HL-60 (cell line): ENCODE results near the gene HPCAL1.
"Not testable (repeated sequence)": the region's sequence is repeated elsewhere in the genome, so short reads cannot be mapped to it uniquely, and the experiment has no call there.

Source experiments
- DNase-seq, 2 experiments: peaks; one replicate each; pipeline ENCODE4 v3.0.0-alpha.2; 2010 to 2020; ENCODE audit warnings: low read depth in 1 of 2, low spot score in 1 of 2
- H3K27ac ChIP-seq: fragments of 250-450 bp; sonication (Bioruptor Pico); replicated peaks from 2 replicates; pipeline ENCODE4 v1.5.1; 2020; ENCODE audit warnings: mild to moderate bottlenecking, moderate library complexity
- H3K27me3 ChIP-seq: fragments of 250-450 bp; sonication (Bioruptor Pico); 2 replicates; pipeline ENCODE4 v1.5.1; 2021; ENCODE audit warnings: mild to moderate bottlenecking, moderate library complexity; ENCODE audit not compliant: insufficient read depth, poor library complexity, severe bottlenecking
- H3K4me3 ChIP-seq: replicated peaks from 2 replicates; pipeline ENCODE4 v1.5.1; 2011; ENCODE audit warnings: mild to moderate bottlenecking, control low read depth, low read length; ENCODE audit not compliant: insufficient read depth
- GABPA ChIP-seq: IDR thresholded peaks from 2 replicates; pipeline ENCODE4 v1.6.1; 2012; ENCODE audit warnings: low read depth
- POLR2AphosphoS5 ChIP-seq: IDR thresholded peaks from 2 replicates; pipeline ENCODE4 v1.6.1; 2012; ENCODE audit warnings: low read depth
- REST ChIP-seq: IDR thresholded peaks from 2 replicates; pipeline ENCODE4 v1.6.1; 2012; ENCODE audit warnings: low read depth; ENCODE audit not compliant: insufficient replicate concordance
- SPI1 ChIP-seq: IDR thresholded peaks from 2 replicates; pipeline ENCODE4 v1.6.1; 2012; ENCODE audit warnings: low read depth, mild to moderate bottlenecking, borderline replicate concordance
- TF ChIP-seq, protein P1 (sequence below): IDR thresholded peaks from one replicate; pipeline ENCODE4 v1.5.1; 2011; ENCODE audit warnings: low read length, control low read depth, inconsistent platforms; ENCODE audit not compliant: insufficient read depth

HPCAL1 gene

GRCh38 chr2:10288606-10289005 is 14.1 kb upstream of the HPCAL1 start:
- H3K27ac ChIP-seq: no peak overlapping the region
- DNase-seq: no peak
- no peaks in the 10 kb centered on the region for H3K27me3 ChIP-seq
- H3K4me3 ChIP-seq: no peak overlapping the region
- TF ChIP-seq GABPA (no peak), SPI1 (no peak)
- TF ChIP-seq, protein P1, sequence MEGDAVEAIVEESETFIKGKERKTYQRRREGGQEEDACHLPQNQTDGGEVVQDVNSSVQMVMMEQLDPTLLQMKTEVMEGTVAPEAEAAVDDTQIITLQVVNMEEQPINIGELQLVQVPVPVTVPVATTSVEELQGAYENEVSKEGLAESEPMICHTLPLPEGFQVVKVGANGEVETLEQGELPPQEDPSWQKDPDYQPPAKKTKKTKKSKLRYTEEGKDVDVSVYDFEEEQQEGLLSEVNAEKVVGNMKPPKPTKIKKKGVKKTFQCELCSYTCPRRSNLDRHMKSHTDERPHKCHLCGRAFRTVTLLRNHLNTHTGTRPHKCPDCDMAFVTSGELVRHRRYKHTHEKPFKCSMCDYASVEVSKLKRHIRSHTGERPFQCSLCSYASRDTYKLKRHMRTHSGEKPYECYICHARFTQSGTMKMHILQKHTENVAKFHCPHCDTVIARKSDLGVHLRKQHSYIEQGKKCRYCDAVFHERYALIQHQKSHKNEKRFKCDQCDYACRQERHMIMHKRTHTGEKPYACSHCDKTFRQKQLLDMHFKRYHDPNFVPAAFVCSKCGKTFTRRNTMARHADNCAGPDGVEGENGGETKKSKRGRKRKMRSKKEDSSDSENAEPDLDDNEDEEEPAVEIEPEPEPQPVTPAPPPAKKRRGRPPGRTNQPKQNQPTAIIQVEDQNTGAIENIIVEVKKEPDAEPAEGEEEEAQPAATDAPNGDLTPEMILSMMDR: no peak

DNA sequence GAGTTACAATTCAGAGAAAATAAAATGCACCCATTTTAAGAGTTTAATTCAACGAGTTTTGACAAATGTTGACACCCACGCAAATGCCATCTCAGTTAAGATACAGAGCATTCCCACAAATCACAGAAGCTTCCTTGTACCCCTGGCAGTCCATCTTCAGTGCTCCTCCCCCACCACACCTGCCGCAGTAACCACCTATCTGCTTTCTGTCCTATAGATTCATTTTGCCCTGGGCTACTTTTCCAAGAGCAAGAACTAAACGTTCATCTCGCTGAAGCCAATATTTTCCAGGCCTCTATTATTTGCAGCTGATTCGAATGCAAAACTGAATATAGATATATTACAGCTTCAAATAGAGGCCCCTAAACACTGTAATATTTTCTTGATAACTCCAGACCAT is 13.4 kb upstream of the HPCAL1 start:
- TF ChIP-seq REST (no peak), GABPA (no peak)
- TF ChIP-seq, protein P1: no peak
- H3K27ac ChIP-seq: no peak overlapping the region
- DNase-seq: no peak

GRCh38 chr2:10289891-10290290 is 12.8 kb upstream of the HPCAL1 start:
- no peak for DNase-seq
- H3K4me3 ChIP-seq: no peak overlapping the region
- no peaks in the 10 kb centered on the region for H3K27me3 ChIP-seq
- TF ChIP-seq POLR2AphosphoS5: no peak
- TF ChIP-seq GABPA: no peak
- TF ChIP-seq, protein P1: no peak
- no peak for TF ChIP-seq SPI1
- TF ChIP-seq REST: no peak
- H3K27ac ChIP-seq: no peak overlapping the region

More for the DNA sequence above, 13.4 kb upstream of the HPCAL1 start:
- Histone ChIP-seq H3K27me3 (no peaks in the 10 kb centered on the region), H3K4me3 (no peak overlapping the region)

DNA sequence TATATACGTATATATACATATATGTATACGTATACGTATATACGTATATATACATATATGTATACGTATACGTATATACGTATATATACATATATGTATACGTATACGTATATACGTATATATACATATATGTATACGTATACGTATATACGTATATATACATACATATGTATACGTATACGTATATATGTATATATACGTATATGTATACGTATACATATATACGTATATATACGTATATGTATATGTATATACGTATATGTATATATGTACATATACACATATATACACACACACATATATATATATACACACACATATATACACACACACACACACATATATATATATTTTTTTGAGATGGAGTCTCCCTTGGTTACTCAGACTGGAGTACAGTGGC is 11.3 kb upstream of the HPCAL1 start:
- H3K4me3 ChIP-seq, H3K27me3 ChIP-seq, DNase-seq, H3K27ac ChIP-seq: not testable (repeated sequence)

DNA sequence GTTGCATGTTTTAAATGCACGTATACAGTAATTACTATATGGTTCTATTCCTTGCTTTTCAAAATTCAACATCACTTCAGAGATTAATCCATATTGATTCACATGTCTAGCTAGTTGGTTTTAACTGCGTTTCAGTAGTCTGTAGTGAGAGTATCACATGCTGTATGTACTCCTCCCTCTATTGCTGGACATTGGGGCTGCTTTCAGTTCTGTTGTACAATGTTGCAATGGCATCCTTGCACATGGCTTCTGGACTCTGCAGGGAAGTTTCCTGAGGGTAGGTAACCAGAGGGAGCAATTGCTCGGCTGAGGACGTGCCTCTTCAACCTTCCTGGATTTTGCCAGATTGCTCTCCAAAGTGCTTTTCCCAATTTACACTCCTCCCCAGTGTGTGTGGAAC is 10.7 kb upstream of the HPCAL1 start:
- H3K27me3 ChIP-seq: no peaks in the 10 kb centered on the region
- H3K27ac ChIP-seq: no peak overlapping the region
- no peak for DNase-seq
- TF ChIP-seq GABPA (no peak), POLR2AphosphoS5 (no peak), REST (no peak), SPI1 (no peak)
- TF ChIP-seq, protein P1: no peak
- no peak overlapping the region for H3K4me3 ChIP-seq
